GM13976 (cell line): ENCODE data around the gene EARS2.

Experiments
- DNase-seq: peaks from one replicate; pipeline ENCODE4 v3.0.0; 2012; ENCODE audit warnings: low spot score
- CTCF ChIP-seq: IDR thresholded peaks from 2 replicates; pipeline ENCODE4 v1.5.1; 2012; ENCODE audit warnings: borderline replicate concordance, mild to moderate bottlenecking; ENCODE audit not compliant: insufficient read depth; ENCODE audit errors: extremely low read depth, missing control alignments, control extremely low read depth
- in situ Hi-C: fragments of 300-500 bp; cut with MboI; formaldehyde crosslinking; loops from one replicate; pipeline ENCODE4 v1.12.0; 2022; ENCODE audit warnings: low sequenced_read_pairs, mixed read lengths, inconsistent platforms; ENCODE audit not compliant: unreplicated experiment

The EARS2 gene

GRCh38 chr16:23504076-23504452 lies 53.1 kb downstream of the EARS2 start:
- no peak for TF ChIP-seq CTCF
- in situ Hi-C loops = no loop called here
- DNase-seq = no peak

GRCh38 chr16:23502466-23502865 lies 54.7 kb downstream of the EARS2 start:
- no peak for DNase-seq
- no peak for TF ChIP-seq CTCF
- in situ Hi-C loops = no loop called here

GRCh38 chr16:23501291-23501690 lies 55.9 kb downstream of the EARS2 start:
- in situ Hi-C loops = no loop called here
- no peak for TF ChIP-seq CTCF
- no peak for DNase-seq

- TF ChIP-seq CTCF = no peak
- in situ Hi-C loops = no loop called here
- DNase-seq = no peak
Measured at GRCh38 chr16:23500862-23501225, 56.3 kb downstream of the EARS2 start.

GRCh38 chr16:23500212-23500861 lies 56.8 kb downstream of the EARS2 start:
- no peak for DNase-seq
- in situ Hi-C loops = no loop called here
- TF ChIP-seq CTCF = no peak

- no peak for TF ChIP-seq CTCF
- no peak for DNase-seq
- in situ Hi-C loops = no loop called here
Measured at GRCh38 chr16:23499801-23500200, 57.3 kb downstream of the EARS2 start.

GRCh38 chr16:23498863-23499262 lies 58.3 kb downstream of the EARS2 start:
- in situ Hi-C loops = no loop called here
- DNase-seq = no peak
- TF ChIP-seq CTCF = no peak
